ENCODE measurements around the gene ZNF684.

GRCh38 chr1:40593449-40594186 is 62.2 kb downstream of the ZNF684 start:
- TF ChIP-seq POLR2AphosphoS5 (IDR thresholded peaks at IDR 0.05; ENCODE audit: low read depth, low read length) = no peak
- no peak for TF ChIP-seq POLR2A (IDR thresholded peaks at IDR 0.05; ENCODE audit: low read depth, low read length)
- TF ChIP-seq POU2F2 (IDR thresholded peaks at IDR 0.05; ENCODE audit: low read depth, low read length) = no peak
